Measurements from ENCODE around the gene SHKBP1. TPM values are rescaled to one million over a fixed set of nuclear protein-coding genes. Genes with fewer than 3 reads are reported as not detected.

The SHKBP1 gene
- total RNA-seq, 5 donors from 2014 or later (not counting 1 experiment from before 2014, with no cell fraction given) = 117 to 153 (median 142) TPM

- Histone ChIP-seq H3K4me3 (ENCODE audit: control insufficient read depth in 1 of 2, extremely low read depth in 1 of 2, low read length in 1 of 2) (no peak overlapping the region), H3K36me3 (ENCODE audit: control insufficient read depth in 2 of 2, extremely low read depth in 1 of 2, insufficient read depth in 1 of 2, low read length in 1 of 2) (peaks cover 0 to 3% of the 10 kb centered on the region in 2 donors), H3K27me3 (replicated peaks in 1 of 2; ENCODE audit: control insufficient read depth in 2 of 2, extremely low read depth in 1 of 2, insufficient read depth in 2 of 2, low read length in 1 of 2) (peaks cover 0 to 14% of the 10 kb centered on the region in 2 experiments), H3K4me1 (ENCODE audit: control insufficient read depth in 1 of 2, extremely low read depth in 1 of 2, insufficient read depth in 2 of 2, low read length in 2 of 2) (peaks cover 0 to 12% of the 10 kb centered on the region in 2 experiments), H3K27ac (ENCODE audit: low read length) (no peak overlapping the region), H3K9me3 (no peaks in the 10 kb centered on the region)
- peaks cover 0 to 3% of the 10 kb centered on the region in 2 donors for H3K27me3 Mint-ChIP-seq
- ATAC-seq (replicated peaks in 1 of 4) (no peak), DNase-seq (no peak)
- H3K9me3 Mint-ChIP-seq = no peaks in the 10 kb centered on the region
- no peak overlapping the region for H3K4me3 Mint-ChIP-seq
- H3K4me1 Mint-ChIP-seq = peaks cover 7 to 25% (median 9%) of the 10 kb centered on the region in 3 donors
- peaks cover 5% of the 10 kb centered on the region for H3K36me3 Mint-ChIP-seq
- 80% methylated on average over 1 of the region's 3 CpGs for WGBS (ENCODE audit: insufficient coverage)
- POLR2A ChIA-PET = no interaction called here
- CTCF ChIA-PET = no interaction called here
- no peak overlapping the region for H3K27ac Mint-ChIP-seq
Observed at GRCh38 chr19:40632311-40633036, 55.8 kb downstream of the SHKBP1 start.

DNA sequence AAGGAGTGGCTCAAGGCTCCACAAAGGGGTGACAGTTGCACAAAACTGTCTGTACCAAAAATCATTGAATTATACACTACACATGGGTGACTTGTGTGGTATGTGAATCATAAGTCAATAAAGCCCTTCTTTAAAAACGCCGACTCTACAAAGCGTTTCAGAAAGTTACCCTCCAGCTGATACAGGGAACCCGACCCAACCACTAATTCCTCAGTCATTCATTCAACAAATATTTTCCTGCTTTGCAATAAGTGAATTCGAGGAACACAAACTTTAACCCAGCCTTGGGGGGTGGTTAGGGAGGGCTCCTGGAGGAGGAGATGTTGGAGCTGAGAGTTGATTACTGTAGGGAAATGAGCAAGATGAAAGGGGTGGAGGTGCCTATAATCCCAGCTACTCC is 56.5 kb downstream of the SHKBP1 start:
- no CpG with 5 or more reads among the region's 5 CpGs for WGBS (ENCODE audit: insufficient coverage)
- Mint-ChIP-seq H3K4me1 (peaks cover 7 to 25% (median 9%) of the 10 kb centered on the region in 3 donors), H3K27ac (no peak overlapping the region), H3K4me3 (no peak overlapping the region), H3K27me3 (peaks cover 0 to 3% of the 10 kb centered on the region in 2 donors), H3K36me3 (peaks cover 4% of the 10 kb centered on the region), H3K9me3 (no peaks in the 10 kb centered on the region)
- POLR2A ChIA-PET = no interaction called here
- DNase-seq (no peak), ATAC-seq (replicated peaks in 1 of 4) (no peak)
- Histone ChIP-seq H3K4me1 (ENCODE audit: control insufficient read depth in 1 of 2, extremely low read depth in 1 of 2, insufficient read depth in 2 of 2, low read length in 2 of 2) (peaks cover 0 to 12% of the 10 kb centered on the region in 2 experiments), H3K9me3 (no peaks in the 10 kb centered on the region), H3K4me3 (ENCODE audit: control insufficient read depth in 1 of 2, extremely low read depth in 1 of 2, low read length in 1 of 2) (no peak overlapping the region), H3K36me3 (ENCODE audit: control insufficient read depth in 2 of 2, extremely low read depth in 1 of 2, insufficient read depth in 1 of 2, low read length in 1 of 2) (peaks cover 0 to 3% of the 10 kb centered on the region in 2 donors), H3K27me3 (replicated peaks in 1 of 2; ENCODE audit: control insufficient read depth in 2 of 2, extremely low read depth in 1 of 2, insufficient read depth in 2 of 2, low read length in 1 of 2) (peaks cover 0 to 14% of the 10 kb centered on the region in 2 experiments), H3K27ac (ENCODE audit: low read length) (no peak overlapping the region)
- CTCF ChIA-PET = interaction anchor here in 1 of 2 donors (0.7 kb wide), 2 partner anchors 318 to 388 kb away, joined by 3 to 7 read pairs; no protein-coding TSS in a partner anchor

DNA sequence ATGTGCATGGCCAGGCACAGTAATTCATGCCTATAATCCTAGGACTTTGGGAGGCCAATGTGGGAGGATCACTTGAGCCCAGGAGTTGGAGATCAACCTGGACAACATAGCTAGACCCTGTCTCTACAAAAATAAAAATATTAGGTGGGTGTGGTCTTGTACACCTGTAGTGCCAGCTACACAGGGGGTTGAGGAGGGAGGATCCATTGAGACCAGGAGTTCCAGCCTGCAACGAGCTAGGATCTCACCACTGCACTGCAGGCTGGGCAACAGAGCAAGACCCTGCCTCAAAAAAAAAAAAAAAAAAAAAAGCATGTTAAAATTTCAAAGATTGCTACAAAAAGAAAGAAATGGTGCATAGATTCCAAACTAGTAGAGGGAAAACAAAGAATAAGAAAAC is 61.7 kb downstream of the SHKBP1 start:
- Histone ChIP-seq H3K9me3 (no peaks in the 10 kb centered on the region), H3K4me3 (ENCODE audit: control insufficient read depth in 1 of 2, extremely low read depth in 1 of 2, low read length in 1 of 2) (no peak overlapping the region), H3K36me3 (ENCODE audit: control insufficient read depth in 2 of 2, extremely low read depth in 1 of 2, insufficient read depth in 1 of 2, low read length in 1 of 2) (no peaks in the 10 kb centered on the region), H3K27me3 (replicated peaks in 1 of 2; ENCODE audit: control insufficient read depth in 2 of 2, extremely low read depth in 1 of 2, insufficient read depth in 2 of 2, low read length in 1 of 2) (peaks cover 0 to 24% of the 10 kb centered on the region in 2 experiments), H3K4me1 (ENCODE audit: control insufficient read depth in 1 of 2, extremely low read depth in 1 of 2, insufficient read depth in 2 of 2, low read length in 2 of 2) (peaks cover 6 to 13% of the 10 kb centered on the region in 2 experiments), H3K27ac (ENCODE audit: low read length) (no peak overlapping the region)
- ChIA-PET POLR2A (no interaction called here), CTCF (interaction anchor here in 1 of 2 donors (0.5 to 0.7 kb wide), 4 partner anchors 82 to 333 kb away, joined by 3 to 7 read pairs (median 5); no protein-coding TSS in a partner anchor)
- whole genome bisulfite sequencing (ENCODE audit: insufficient coverage) = no CpG with 5 or more reads among the region's 1 CpG
- Mint-ChIP-seq H3K4me1 (peaks cover 16 to 19% (median 19%) of the 10 kb centered on the region in 3 donors), H3K9me3 (no peaks in the 10 kb centered on the region), H3K27me3 (peaks cover 0 to 6% of the 10 kb centered on the region in 2 donors), H3K4me3 (no peak overlapping the region), H3K36me3 (no peaks in the 10 kb centered on the region), H3K27ac (no peak overlapping the region)
- ATAC-seq (replicated peaks in 1 of 4) (no peak), DNase-seq (no peak)

DNA sequence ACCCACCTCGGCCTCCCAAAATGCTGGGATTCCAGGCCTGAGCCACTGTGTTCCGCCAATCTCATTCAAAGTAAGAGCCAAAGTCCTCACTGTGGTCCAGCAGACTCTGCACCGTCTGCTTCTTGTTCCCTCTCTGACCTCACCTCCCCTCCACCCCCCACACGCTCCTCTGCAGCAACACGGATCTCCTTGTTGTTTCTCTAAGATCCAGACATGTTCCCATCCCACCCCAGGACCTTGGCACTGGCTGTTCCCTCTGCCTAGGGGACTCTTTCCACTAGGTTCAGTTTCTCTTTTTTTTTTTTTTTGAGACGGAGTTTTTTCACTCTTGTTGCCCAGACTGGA is 62.9 kb downstream of the SHKBP1 start:
- H3K27ac ChIP-seq (ENCODE audit: low read length) = no peak overlapping the region
- Mint-ChIP-seq H3K27ac (no peak overlapping the region), H3K4me3 (no peak overlapping the region), H3K9me3 (no peaks in the 10 kb centered on the region), H3K27me3 (peaks cover 0 to 6% of the 10 kb centered on the region in 2 donors), H3K36me3 (no peaks in the 10 kb centered on the region), H3K4me1 (peaks cover 6 to 16% (median 13%) of the 10 kb centered on the region in 3 donors)
- ATAC-seq (replicated peaks in 1 of 4) (no peak), DNase-seq (no peak)
- no peak overlapping the region for H3K4me3 ChIP-seq (ENCODE audit: control insufficient read depth in 1 of 2, extremely low read depth in 1 of 2, low read length in 1 of 2)
- CTCF ChIA-PET = interaction anchor here (0.6 to 0.7 kb wide), 2 partner anchors 91 to 449 kb away, joined by 3 to 4 read pairs; no protein-coding TSS in a partner anchor
- 83% methylated on average over 5 of the region's 6 CpGs for WGBS (ENCODE audit: insufficient coverage)
- H3K27me3 ChIP-seq (replicated peaks in 1 of 2; ENCODE audit: control insufficient read depth in 2 of 2, extremely low read depth in 1 of 2, insufficient read depth in 2 of 2, low read length in 1 of 2) = peaks cover 0 to 24% of the 10 kb centered on the region in 2 experiments
- no peaks in the 10 kb centered on the region for H3K36me3 ChIP-seq (ENCODE audit: control insufficient read depth in 2 of 2, extremely low read depth in 1 of 2, insufficient read depth in 1 of 2, low read length in 1 of 2)
- no peaks in the 10 kb centered on the region for H3K9me3 ChIP-seq
- H3K4me1 ChIP-seq (ENCODE audit: control insufficient read depth in 1 of 2, extremely low read depth in 1 of 2, insufficient read depth in 2 of 2, low read length in 2 of 2) = peaks cover 6 to 9% of the 10 kb centered on the region in 2 experiments
- POLR2A ChIA-PET = no interaction called here

- Histone ChIP-seq H3K9me3 (no peaks in the 10 kb centered on the region), H3K4me3 (ENCODE audit: control insufficient read depth in 1 of 2, extremely low read depth in 1 of 2, low read length in 1 of 2) (no peak overlapping the region), H3K36me3 (ENCODE audit: control insufficient read depth in 2 of 2, extremely low read depth in 1 of 2, insufficient read depth in 1 of 2, low read length in 1 of 2) (no peaks in the 10 kb centered on the region), H3K27ac (ENCODE audit: low read length) (no peak overlapping the region), H3K27me3 (replicated peaks in 1 of 2; ENCODE audit: control insufficient read depth in 2 of 2, extremely low read depth in 1 of 2, insufficient read depth in 2 of 2, low read length in 1 of 2) (peaks cover 0 to 24% of the 10 kb centered on the region in 2 experiments), H3K4me1 (ENCODE audit: control insufficient read depth in 1 of 2, extremely low read depth in 1 of 2, insufficient read depth in 2 of 2, low read length in 2 of 2) (peaks cover 6 to 9% of the 10 kb centered on the region in 2 experiments)
- Mint-ChIP-seq H3K4me3 (peak overlapping the region in 2 of 3 donors; percentile 6 to 7), H3K9me3 (no peaks in the 10 kb centered on the region), H3K36me3 (no peaks in the 10 kb centered on the region), H3K4me1 (peaks cover 5 to 14% (median 12%) of the 10 kb centered on the region in 3 donors), H3K27me3 (peaks cover 2 to 7% of the 10 kb centered on the region in 2 donors), H3K27ac (peak overlapping the region in 1 of 2 donors; percentile 24)
- ChIA-PET POLR2A (no interaction called here), CTCF (no interaction called here)
- DNase-seq (peak in 2 of 35 experiments; percentile 19 to 20), ATAC-seq (replicated peaks in 1 of 4) (peak; percentile 34 to 73 (median 50))
- WGBS (ENCODE audit: insufficient coverage) = 0% methylated on average over 1 of the region's 5 CpGs
Observed at GRCh38 chr19:40640744-40641143, 64.1 kb downstream of the SHKBP1 start.

Measured in T-cell (primary cell).